Measurements from ENCODE around the gene SERTAD2.
A peak's percentile ranks its signal among the peaks of the same experiment; 100 is the strongest.

The SERTAD2 gene

DNA sequence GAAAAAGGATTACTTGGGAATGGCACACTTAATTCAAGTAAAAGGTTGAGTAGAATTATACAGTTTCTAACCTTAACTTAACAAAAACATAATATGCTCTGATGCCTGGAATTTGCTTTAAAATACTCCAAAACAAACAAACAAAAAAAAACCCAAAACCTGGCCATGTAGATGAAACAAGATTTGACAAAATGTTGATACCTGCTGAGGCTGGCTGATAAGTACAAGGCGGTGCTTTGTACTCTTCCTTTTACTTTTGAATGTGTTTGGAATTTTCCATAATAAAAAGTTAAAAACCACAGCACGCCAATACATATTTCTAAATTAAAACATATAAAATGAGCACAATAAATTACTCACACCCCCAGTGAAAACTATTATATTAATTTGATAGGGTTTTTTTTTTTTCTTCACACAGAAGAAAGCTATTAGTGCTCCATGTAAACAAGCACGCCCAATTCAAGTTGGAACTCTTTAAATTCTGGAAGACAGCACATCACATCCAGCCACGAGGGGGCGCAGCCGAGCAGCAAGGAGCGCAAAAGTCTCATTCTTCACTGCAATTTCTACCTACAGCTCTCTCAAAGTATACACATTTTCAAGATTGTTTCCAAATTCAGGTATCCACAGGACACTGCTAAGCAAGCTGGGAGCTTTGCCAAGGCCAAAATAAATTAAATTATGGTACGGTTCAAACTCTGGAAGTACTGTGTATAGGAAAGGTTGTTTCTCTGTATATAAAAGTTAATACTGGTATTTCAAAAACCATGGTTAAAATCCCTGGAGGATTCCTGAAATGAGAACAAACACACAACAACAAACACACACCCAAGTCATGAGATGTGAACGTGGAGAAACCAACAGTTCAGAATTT is 7.5 kb downstream of the SERTAD2 start:
- peak; percentile 88 for DNase-seq

DNA sequence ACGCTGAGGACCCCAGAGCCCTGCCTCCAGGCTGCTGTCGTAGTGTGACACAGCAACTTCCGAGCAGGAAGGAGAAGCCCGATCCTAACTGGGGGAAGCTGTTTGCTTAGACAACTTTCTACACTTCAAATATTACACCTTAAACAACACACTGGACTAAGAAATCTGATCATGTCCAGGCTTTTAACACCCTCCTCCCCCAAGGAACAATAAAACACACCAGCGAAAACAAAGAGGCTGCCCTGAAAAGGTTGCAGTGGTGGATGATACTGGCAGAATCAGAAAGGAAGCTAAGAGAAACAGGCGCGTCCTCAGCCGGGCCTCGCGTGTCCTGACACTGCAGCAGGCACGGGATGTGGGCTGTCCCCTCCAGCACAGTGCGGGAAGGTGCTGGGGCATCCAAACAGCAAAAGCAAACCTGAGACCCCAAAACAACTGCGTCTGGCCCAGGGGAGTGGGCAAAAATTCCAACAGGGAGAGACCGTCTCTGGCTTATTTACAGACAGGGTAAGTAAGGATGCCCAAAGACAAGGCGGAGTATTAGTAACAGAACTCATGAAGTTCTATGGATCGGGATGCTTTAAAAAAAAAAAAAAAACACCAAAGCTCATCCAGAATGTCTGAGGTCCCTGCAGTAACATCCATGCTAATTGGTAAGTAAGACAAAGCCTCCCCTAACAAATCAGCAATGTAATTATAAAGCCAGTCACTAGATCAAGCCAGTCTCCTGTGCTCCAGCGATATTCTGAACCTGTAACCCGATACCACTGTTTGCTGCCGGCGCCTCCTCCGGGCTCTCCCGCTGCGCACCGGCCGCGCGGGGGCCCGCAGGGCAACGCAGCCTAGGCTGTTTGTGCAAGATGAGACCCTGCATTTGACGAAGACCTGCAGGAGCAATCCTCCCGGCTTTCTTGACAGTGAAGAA is 9.0 kb downstream of the SERTAD2 start:
- peak; percentile 43 for DNase-seq

DNA sequence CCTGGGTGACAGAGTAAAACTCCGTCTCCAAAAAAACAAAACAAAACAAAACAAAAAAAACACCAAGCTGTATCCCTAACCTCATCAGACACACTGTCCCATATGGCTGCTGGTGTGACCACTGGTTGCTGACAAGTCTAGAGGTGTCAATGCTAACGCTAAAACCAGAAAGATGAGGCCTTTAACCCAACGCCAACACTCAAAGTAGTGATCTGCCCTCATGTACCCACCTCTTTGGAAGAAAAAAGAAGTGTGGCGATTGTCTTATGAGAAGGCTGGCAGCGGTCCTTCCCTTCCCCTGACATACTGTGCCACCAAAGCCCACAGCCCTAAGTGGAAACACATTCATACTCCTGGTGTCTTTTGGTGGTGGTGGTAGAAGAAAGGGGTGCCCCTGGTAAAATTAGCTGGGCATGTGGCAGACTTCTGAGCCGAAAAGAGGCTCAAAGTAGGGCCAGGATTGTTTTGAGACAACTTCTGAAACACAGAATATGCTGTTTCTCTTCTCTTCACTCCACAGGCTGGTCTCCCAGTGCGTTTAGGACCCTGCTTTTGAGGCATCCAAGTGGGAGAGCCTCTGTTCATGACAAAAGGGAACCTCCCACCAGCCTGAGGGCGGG is 9.8 kb downstream of the SERTAD2 start:
- DNase-seq: no peak

DNA sequence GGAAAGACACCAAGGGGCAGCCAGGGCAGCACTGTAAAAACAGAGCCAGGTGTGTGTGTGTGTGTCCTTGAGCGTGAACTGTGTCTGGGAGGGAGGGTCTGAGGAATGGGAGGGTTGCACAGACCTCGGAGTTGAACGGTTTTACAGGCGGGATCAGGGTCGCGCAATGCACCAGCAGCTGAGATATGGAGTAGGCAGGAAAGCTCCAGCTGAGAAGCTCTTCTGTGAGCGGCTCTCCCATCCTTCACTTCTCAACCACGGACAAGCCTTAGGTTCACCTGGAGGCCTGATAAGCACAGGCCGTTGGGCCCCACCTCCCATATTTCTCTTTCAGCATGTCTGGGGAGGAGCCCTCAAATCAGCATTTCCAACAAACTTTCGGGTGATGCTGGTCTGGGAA is 12.1 kb downstream of the SERTAD2 start:
- no peak for DNase-seq

DNA sequence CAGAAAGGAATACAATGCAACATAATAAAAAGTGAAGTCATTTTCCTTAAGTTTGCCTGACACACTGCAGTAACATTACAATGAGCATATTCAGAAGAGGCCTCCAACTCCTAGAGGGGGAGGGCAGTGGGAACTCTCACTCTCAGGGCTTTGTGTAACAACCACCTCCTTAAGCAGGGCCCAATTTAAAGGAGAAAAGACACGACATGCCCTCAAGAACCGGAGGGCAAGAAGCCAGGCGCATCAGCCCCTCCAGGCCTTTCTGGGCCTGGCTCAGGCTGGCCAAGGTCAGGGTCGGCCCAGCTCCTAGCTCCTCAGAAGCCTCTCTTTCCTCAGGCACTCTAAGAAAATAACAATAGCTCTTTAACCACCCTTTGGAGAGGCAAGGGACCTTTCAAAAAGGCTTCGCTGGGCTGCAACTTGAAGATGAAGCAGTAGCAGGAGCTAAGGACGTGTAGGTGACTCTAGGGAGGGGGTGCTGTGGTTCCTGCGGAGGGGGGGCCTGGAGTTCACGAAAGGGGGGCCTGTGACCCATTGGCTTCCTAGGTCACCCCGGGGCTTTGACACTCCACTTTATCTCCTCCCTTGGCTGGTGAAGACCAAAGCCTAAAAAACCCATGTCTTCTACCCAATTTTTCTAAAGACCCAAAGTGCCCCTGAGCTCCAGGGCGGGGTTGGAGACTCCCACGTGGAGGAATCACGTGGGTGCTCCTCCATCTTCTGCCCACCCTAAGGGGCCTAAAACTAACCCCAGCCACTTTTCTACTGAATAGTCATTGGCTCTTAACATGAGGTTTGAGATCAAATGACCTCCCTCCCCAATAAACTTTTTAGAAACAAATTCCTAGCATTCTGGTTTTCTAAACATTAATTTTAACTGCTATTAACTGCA is 13.3 kb downstream of the SERTAD2 start:
- no peak for DNase-seq

DNA sequence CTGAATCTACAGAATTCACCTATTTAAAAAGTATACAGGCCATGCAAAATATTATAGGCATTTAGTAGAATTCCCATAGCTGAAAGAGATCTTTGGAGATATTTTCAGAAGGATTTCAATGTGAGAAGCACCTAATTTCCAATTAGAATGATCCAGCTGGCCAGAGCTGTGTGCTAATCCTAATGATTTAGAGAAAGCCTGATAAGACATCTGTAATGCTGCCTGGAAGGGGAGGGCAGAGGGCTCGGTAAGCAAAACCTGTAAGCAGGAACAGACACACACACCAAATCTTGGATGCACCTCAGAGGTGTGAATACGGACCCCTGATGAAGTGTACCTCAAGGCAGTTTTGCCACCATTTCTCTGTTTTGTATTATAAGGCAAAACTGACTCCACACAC is 14.0 kb downstream of the SERTAD2 start:
- DNase-seq: no peak

DNA sequence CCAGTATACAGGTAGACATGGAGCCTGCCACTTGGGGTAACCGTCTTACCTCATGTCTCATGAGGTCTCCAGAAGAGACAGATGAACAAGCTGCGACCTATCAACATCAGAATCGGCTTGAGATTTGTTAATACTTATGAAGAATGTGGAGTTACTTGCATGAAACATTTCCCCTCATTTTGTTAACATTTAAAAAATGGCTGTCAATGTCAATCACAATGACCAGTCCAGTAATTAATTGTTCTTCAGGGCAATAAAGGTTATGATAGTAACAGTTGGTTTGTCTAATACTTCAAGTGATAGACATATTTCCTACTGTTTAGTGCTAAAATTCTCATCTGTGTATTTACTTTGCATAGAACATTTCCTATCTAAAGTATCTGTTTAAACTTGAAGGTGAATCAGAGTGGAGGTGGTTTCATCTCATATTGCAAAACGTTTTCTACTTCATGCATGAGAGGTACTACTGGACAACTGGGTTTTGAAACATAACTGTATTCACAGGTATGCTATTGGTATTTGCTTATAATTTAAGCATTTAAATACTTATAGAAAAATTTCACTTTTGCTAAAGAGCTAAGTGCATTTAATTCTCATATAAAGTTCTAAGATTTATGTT is 15.1 kb downstream of the SERTAD2 start:
- no peak for DNase-seq

DNA sequence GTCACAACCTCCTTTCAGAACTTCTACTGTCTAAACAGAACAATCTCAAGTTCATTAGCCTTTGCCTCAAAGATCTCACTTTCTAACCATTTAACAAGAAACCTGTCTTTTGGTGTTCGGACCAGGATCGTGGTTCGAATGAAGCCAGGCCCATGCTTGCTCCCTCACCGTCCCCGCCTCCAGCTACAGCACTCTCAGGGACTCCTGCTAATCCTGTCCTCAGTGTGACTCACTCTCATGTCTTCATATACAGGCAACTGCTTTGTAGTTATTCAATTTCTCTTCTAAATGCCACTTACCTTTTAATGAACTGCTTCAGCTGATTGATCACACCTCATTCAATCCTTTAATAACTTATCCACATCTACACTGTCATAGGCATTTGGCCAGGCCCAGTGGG is 15.8 kb downstream of the SERTAD2 start:
- DNase-seq: no peak

DNA sequence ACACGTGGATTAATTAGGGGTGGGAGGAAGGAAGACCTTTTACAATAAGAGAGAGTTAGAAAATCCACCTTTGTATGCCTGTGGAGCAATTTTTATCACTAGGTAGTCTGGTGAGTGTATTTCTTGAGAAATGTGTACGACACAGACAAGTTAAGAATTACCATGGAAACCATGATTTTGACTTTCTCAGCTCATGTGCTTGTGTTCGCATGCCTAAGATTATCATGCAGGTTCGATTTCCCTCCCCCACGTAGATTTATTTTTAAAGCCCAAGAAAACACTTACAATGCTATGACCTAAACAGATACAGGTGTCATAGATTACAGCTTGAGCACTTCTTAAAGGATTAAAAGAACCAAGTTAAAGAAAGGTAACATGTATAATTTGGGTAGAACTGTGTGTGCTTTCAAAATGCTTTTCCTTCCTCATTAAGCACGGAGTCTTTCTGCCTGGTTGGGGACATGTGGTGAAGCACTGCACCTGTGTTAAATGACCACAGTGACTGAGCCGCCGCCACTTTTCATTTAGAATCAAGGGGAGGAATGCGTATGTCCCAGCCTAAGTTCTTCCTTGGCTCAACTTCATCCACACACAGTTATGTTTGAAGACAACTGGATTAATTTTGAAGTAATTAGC is 16.6 kb downstream of the SERTAD2 start:
- no peak for DNase-seq

DNA sequence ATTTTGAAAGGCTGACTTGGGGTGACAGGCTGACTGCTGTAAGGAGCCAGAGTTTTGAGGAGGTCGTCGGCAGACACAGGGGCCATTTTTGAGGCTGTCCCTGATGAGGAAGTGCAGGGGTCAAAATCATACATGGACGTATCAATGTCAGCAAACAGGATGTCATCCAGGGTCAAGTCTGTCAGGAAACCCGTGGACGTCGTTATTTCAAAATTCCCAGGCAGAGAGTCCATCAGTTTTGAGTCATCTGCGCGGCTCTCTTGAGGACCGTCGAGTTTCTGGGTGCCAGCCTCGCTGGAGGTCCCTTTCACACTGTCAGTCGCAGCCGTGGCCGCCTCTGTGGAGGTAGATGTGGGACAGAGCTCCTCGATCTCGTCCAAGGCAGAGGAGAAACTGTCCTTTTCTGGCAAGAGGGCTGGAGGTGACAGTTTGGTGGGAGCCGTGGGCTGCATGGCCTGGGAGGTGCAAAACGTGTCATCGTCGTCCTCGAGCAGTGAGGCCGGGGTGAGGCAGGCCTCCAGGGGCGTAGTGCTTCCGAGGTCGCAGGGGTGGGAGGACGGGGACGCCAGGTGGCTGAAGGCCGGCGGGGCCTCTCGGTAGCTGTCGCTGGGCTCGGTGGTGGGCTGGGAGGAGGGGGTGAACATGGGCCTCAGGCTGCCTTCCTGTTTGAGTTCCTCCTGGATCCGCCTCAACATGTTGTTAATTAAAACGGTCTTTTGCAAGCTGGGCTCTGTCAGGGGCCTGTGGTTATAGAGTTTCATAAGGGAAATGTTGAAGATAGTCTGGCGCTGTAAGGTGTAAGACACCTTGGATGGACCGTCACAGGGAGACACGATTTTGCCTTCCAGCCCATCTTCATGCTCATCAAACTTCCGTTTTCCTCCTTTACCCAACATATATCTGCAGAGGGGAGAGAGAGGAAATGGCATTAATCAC is 17.5 kb downstream of the SERTAD2 start:
- DNase-seq: no peak

DNA sequence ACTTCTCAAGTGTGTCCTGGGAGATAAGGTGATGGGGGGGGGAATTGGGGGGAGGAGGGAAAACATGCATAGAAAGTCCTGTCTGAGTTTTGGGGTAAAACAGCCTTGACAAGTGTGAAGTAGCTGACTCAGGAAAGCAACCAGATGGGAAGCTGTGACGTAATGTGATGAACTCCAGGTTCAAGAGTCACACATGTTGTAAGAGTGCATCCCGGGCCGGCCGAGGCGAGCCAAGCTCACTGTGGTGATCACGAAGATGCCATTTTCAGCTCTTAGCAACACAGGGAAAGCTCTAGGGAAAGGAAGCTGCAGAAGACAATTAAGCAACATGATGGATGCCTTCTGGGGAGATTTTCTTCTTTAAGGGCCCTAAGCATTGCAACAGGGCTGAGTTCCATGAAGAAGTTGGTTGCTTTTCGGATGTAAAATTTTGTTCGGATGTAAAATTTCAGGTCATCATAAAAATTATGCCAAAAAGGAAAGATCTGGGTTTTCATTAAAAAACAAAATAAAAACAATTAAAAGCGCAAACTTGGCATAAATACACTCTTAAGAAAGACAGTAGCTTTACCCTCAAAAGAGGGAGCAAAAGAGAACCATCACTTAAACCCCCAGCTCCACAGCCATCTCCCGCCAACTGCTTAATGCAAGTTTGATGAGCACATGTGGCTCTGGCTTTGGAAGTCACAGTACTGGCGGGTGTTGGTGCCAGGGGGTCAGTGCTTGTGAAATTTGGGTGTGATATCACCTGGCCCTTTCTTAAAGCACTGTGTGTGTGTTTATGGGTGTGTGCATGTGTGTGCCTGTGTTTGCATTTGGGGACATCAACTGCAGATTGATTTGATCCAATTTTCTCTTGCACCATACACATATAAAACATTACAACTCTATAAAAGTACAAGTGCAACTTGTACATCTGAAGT is 19.1 kb downstream of the SERTAD2 start:
- DNase-seq: no peak

DNA sequence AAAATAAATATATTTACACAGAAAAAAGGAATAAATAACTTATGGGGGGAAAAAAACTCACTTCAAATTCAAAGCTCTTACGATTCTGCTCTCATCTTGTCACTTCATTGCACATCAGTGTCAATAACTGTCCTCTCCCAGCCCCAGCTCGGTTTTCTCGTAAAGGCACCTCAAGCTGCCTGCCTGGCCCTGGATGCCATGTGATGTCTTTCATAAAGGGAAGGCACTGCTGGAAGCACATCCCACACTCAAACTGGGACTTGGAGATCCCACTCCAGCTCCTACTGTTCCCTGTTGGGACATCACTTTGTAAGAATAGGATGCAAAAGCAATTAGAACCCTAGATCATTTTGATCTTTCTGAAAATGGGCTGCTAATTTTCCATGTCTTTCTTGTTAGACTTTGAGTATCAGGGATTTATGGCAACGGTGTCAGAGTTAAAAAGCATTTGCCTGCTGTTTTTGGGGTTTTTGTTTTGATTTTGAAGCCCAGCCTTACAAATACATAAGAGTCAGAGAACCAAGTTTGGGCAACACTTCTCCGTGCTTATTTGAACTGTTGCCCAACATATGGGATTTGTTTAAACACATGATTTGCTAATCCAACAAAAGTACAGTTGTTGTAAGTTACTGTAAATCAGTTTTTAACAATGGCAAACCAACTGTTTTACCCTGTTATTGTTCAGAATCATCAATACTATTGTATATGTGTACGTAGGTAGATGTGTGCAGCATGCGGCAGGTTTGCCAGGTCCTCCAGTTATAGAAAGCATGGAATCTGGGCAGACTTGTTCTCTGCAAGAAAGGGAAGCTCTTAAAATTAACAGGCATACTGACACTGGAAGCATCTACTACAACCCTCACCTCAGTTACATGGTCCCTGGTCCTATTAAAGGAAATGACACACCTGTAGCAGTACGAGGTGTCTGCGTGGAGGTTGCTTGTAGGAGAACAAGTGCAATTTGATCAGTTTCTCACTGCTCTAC is 20.6 kb downstream of the SERTAD2 start:
- no peak for DNase-seq

DNA sequence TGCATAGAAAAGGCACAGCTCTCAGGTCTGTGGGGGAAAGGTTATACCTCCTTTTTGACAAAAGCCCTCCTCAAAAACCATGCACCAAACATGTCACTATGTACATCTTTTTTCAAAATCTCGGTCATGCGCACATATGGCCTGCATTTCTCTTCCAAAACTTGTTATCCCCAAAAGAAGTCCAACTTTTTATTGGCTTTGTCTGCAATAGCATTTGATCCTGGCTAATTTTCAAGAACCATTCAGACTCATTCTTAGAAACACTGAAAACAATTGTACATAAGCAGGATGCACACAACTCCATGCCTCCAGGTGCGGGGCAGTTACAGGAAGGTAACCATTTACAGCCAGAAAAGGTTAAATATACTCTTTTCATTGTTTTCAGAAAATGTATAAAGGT is 21.9 kb downstream of the SERTAD2 start:
- DNase-seq: no peak

DNA sequence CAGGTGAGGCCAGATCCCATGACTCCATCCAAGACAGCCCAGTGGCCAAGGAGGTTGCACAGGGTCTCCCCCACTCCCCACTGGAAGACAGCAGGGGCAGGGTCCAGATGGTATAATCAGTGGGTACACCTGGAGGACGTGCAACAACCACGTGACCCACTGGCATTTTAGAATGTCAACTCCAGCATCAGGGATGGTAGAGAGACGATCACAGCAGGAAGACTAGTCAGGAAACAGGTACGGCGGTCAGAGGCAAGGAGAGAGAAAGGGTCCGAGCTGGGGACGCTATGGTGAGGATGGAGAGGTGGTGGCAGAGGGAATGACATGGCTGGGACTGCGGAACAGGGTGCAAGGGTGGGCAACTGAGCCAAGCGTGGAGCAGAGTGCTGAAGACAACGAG is 23.0 kb downstream of the SERTAD2 start:
- DNase-seq: no peak

DNA sequence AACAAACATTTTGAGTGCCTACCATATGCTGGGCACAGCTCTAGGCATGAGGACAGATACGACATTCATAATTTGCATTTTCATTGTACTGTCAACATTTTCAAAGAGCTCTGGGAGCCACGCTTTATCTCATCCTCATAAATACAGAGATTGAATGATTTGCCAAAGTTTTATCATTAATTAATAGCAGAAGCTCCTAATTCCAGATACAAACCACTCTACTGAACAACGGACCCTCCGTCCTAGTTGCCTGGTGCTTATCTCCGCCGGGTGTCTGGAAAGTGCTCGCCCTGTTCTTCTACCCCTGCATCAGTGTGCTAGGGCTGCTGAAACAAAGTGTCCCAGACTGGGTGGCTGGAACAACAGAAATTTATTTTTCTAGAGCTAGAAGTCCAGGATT is 23.8 kb downstream of the SERTAD2 start:
- DNase-seq: no peak

DNA sequence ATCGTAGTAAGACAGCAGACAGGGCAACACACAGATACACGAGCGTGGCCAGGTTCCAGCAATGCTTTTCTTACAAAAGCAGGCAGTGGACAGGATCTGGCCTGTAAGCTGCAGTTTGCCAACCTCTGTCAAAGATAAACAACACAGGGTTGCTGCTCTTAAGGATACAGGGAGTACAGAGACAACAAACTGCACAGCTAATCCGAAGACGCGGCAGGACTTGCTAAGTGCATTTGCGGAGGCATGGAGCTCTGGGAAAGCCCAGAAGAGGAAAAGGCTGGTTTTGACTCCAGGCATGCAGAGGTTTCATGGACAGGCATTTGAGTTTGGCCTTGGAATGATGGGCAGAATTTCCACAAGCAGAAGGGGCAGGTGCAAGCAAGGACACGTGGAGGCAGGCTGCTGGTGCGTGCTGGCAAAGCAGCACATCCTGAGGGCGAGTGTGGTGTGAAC is 24.4 kb downstream of the SERTAD2 start:
- DNase-seq: no peak

Measured in activated gamma-delta T cell treated with Interleukin-2 at 50 U/mL for 16 hours (primary cell).